Right lobe of liver (tissue), 6 donors: ENCODE results near the gene NOXO1. TPM values are rescaled to one million over a fixed set of nuclear protein-coding genes. Genes with fewer than 3 reads are reported as not detected.

Source experiments
- ATAC-seq, 4 donors: fragments of 200-7000 bp; cut with Tn5 transposase; one replicate each; pipeline ENCODE4 v1.9.1; 2020; ENCODE audit warnings: mild to moderate bottlenecking in 4 of 4, moderate library complexity in 4 of 4
- DNase-seq, 3 donors: peaks; one replicate each; pipeline ENCODE4 v3.0.0-alpha.2; 2020
- H3K27ac ChIP-seq, 3 donors: fragments of 200-600 bp; one replicate each; pipeline ENCODE4 v1.8.0; 2022
- H3K27me3 ChIP-seq, 2 donors: fragments of 200-600 bp; one replicate each; pipeline ENCODE4 v1.8.0; 2022
- H3K36me3 ChIP-seq, 4 donors: fragments of 200-600 bp; sonication (generic) in 1 of 4; one replicate each; pipeline versions ENCODE4 v1.5.1 to v1.8.0; 2017 to 2022; ENCODE audit warnings: control low read depth in 1 of 4
- H3K4me1 ChIP-seq, 4 donors: fragments of 200-600 bp; sonication (generic) in 1 of 4; one replicate each; pipeline versions ENCODE4 v1.5.1 to v1.8.0; 2017 to 2022; ENCODE audit warnings: control low read depth in 1 of 4
- H3K4me3 ChIP-seq, 3 donors: fragments of 200-600 bp; one replicate each; pipeline ENCODE4 v1.8.0; 2022
- H3K9me3 ChIP-seq, 4 donors: fragments of 200-600 bp; sonication (generic) in 1 of 4; one replicate each; pipeline versions ENCODE4 v1.5.1 to v1.8.0; 2017 to 2022; ENCODE audit warnings: control low read depth in 1 of 4
- CTCF ChIP-seq, 4 donors: fragments of 200-600 bp in 3 of 4; fragments of 450-650 bp in 1 of 4; IDR thresholded peaks; one replicate each; pipeline versions ENCODE4 v1.5.1 to v1.8.0; 2016 to 2022; ENCODE audit warnings: antibody characterized with exemption in 4 of 4, mild to moderate bottlenecking in 2 of 4
- POLR2A ChIP-seq: fragments of 450-650 bp; IDR thresholded peaks from one replicate; pipeline ENCODE4 v1.6.1; 2017; ENCODE audit warnings: antibody characterized with exemption, mild to moderate bottlenecking
- WGBS: methylation state at CpG from one replicate; pipeline ENCODE4 v1.1.6; 2018; ENCODE audit warnings: low coverage, low lambda C conversion rate; ENCODE audit not compliant: insufficient coverage; ENCODE audit errors: missing lambda C conversion rate; 5-methylcytosine and 5-hydroxymethylcytosine counted together
- intact Hi-C, 2 donors: fragments of 100-400 bp; cut with DNase I; formaldehyde crosslinking; loops; one replicate each; pipeline versions ENCODE4 v1.11.2 to v1.14.1; 2022
- total RNA-seq, 6 experiments: library from RNA; depleted of rRNA in 2 of 6; stranded (reverse); fragments of >200 nt in 2 of 6; fragmentation: NEBNext Ultra II Directional in 3 of 6; extraction: Animal tissue kit (Norgen Biotek cat#: 25700) in 3 of 6; gene quantifications; one replicate each; pipeline versions ENCODE4 v1.1.0 to v1.2.4, GENCODE V29; 2016 to 2023
- donor health status: DM: no; HTN: yes; CAD: no.
- donor health status: DM: no; HTN: no; CAD: no.
- donor health status: DM: no; HTN: no; CAD: no.
- donor health status: DM: no; HTN: yes; CAD: no.
- donor health status: DM: no; HTN: yes; CAD: no.

Gene NOXO1
- total RNA-seq, 6 experiments from 2014 or later, result 0.51 to 1.3 (median 0.60) TPM; not detected in 2

DNA sequence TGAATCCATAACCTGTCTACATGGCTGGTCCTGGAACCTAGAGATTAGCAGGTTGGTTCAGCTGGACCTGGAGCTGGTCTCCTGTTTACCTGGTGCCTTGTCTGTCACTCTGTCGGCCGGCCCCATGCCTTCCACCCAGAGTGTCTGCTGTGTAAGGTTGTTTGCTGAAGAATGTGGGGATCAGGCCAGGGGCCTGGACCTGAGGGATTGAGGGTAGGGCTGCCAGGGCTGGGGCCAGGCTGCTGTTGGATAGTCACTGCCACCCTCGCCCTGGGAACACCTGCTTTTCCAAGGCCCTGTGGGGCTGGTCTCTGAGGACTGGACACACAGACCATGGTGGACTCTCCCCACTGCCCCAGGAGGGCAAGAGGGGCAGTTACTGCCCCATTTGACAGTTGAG lies 46.9 kb upstream of the NOXO1 start:
- peak in 1 of 3 donors; percentile 53 for DNase-seq
- WGBS, result no CpG with 5 or more reads among the region's 3 CpGs
- no peak for ATAC-seq
- Histone ChIP-seq H3K27me3 (no peaks in the 10 kb centered on the region), H3K4me1 (peaks cover 0 to 47% (median 24%) of the 10 kb centered on the region in 4 donors), H3K4me3 (peak overlapping the region; percentile 76 to 85 (median 82)), H3K9me3 (no peaks in the 10 kb centered on the region), H3K36me3 (peaks cover 0 to 15% (median 0%) of the 10 kb centered on the region in 4 donors), H3K27ac (peak overlapping the region; percentile 26 to 49 (median 33))
- TF ChIP-seq POLR2A, result no peak
- no peak for TF ChIP-seq CTCF (IDR thresholded peaks at IDR 0.05)
- intact Hi-C loops, result loop anchor here in 1 of 2 donors (5.0 kb wide), 1 partner anchor 119 kb away; the partner anchor contains the start of gene RAB26

DNA sequence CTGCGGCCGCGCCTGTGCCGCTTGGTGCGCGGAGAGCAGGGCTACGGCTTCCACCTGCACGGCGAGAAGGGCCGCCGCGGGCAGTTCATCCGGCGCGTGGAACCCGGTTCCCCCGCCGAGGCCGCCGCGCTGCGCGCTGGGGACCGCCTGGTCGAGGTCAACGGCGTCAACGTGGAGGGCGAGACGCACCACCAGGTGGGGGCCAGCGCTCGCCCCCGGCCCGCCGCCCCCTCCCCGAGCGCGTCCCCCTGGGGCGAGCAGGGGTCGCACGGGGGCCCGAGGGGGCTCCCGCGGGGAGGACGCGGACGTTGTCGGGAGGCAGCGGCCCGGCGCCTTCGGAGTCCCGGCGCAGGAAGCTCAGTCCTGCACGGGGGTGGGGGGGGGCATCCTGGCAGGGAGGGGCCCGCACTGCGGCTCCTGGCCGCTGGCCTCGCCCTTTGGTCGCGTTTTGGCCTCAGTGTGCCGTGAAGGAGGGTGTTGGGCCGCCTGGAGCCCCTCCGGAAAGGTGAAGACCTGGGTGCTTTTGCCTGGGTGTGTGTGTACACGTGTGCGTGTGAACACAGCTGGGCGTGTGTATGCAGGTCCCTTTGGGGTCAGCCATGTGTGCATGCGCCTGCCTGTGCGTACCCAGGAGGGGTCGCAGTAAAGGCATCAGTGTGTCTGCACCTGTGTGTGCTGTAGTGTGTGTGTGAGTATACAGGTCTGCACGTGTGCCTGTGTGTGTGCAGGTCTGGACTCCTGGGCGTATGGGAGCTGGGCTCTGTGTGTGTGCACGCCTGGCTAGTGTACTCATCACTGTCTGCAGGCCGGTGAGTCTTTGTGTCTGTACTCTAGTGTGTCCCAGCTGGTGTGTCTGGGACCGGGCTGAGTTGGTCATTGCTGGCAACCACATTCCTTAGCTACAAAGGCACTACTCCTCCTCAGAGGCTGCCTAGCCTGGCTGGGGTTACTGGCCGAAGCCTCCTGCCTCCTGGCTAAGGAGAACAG lies 46.0 kb upstream of the NOXO1 start:
- intact Hi-C loops, result loop anchor here in 1 of 2 donors (5.0 kb wide), 1 partner anchor 120 kb away; the partner anchor contains the start of gene RAB26
- Histone ChIP-seq H3K27ac (peak overlapping the region; percentile 40 to 54 (median 53)), H3K9me3 (no peaks in the 10 kb centered on the region), H3K4me3 (peak overlapping the region; percentile 76 to 85 (median 82)), H3K4me1 (peaks cover 0 to 47% (median 22%) of the 10 kb centered on the region in 4 donors), H3K36me3 (peaks cover 0 to 15% (median 0%) of the 10 kb centered on the region in 4 donors), H3K27me3 (no peaks in the 10 kb centered on the region)
- peak; percentile 0 to 5 (median 2) for ATAC-seq
- TF ChIP-seq CTCF (IDR thresholded peaks at IDR 0.05) (no peak), POLR2A (no peak)
- DNase-seq, result peak; percentile 31 to 61 (median 59)
- WGBS, result 0% methylated on average over 7 of the region's 76 CpGs

- TF ChIP-seq POLR2A (no peak), CTCF (IDR thresholded peaks at IDR 0.05) (no peak)
- H3K4me3 ChIP-seq, result peak within 1 kb of the TSS; percentile 76 to 85 (median 82)
- H3K4me1 ChIP-seq, result peaks cover 0 to 47% (median 20%) of the 10 kb centered on the region in 4 donors
- H3K27me3 ChIP-seq, result no peaks in the 10 kb centered on the region
- peak; percentile 70 to 73 (median 71) for DNase-seq
- H3K9me3 ChIP-seq, result no peaks in the 10 kb centered on the region
- H3K27ac ChIP-seq, result peak within 1 kb of the TSS; percentile 46 to 60 (median 53)
- 20% methylated on average over 1 of the region's 59 CpGs for WGBS
- peak; percentile 19 to 51 (median 37) for ATAC-seq
- H3K36me3 ChIP-seq, result peaks cover 0 to 15% (median 0%) of the 10 kb centered on the region in 4 donors
- intact Hi-C loops, result loop anchor here in 1 of 2 donors (5.0 kb wide), 1 partner anchor 121 kb away; the partner anchor contains the start of gene RAB26
These were observed 45.3 kb upstream of the NOXO1 start, which contains the start of gene NHERF2 for GRCh38 chr16:2026461-2027023. TSS of gene NHERF2 (plus strand) at chr16:2026902. CDS start at chr16:2027006, 104 bp downstream.

- Histone ChIP-seq H3K27ac (peak overlapping the region; percentile 46 to 60 (median 53)), H3K4me3 (peak overlapping the region; percentile 36 to 85 (median 42)), H3K9me3 (no peaks in the 10 kb centered on the region), H3K36me3 (peaks cover 0 to 13% (median 0%) of the 10 kb centered on the region in 4 donors), H3K27me3 (no peaks in the 10 kb centered on the region), H3K4me1 (peaks cover 0 to 47% (median 20%) of the 10 kb centered on the region in 4 donors)
- DNase-seq (peak in 1 of 3 donors; percentile 27), ATAC-seq (no peak)
- intact Hi-C loops, result loop anchor here in 1 of 2 donors (5.0 kb wide), 1 partner anchor 121 kb away; the partner anchor contains the start of gene RAB26
- TF ChIP-seq CTCF (IDR thresholded peaks at IDR 0.05) (no peak), POLR2A (no peak)
- 20% methylated on average over 1 of the region's 16 CpGs for WGBS
These were observed 44.7 kb upstream of the NOXO1 start for GRCh38 chr16:2025878-2026460.
